Muscle of leg (tissue), 11 donors: ENCODE results near the gene TDRD15. TPM values are rescaled to one million over a fixed set of nuclear protein-coding genes. Genes with fewer than 3 reads are reported as not detected.
"Not testable (repeated sequence)": the region's sequence is repeated elsewhere in the genome, so short reads cannot be mapped to it uniquely, and the experiment has no call there.

ENCODE experiments used
- DNase-seq: peaks from one replicate; pipeline ENCODE4 v3.0.0; 2013
- H3K27ac ChIP-seq: one replicate; pipeline ENCODE4 v1.5.1; 2013; ENCODE audit warnings: mild to moderate bottlenecking, low read length, control low read depth
- H3K27me3 ChIP-seq: one replicate; pipeline ENCODE4 v1.6.1; 2013; ENCODE audit warnings: low read length; ENCODE audit not compliant: control insufficient read depth, insufficient read depth
- H3K36me3 ChIP-seq: one replicate; pipeline ENCODE4 v1.6.1; 2013; ENCODE audit warnings: low read length; ENCODE audit not compliant: control insufficient read depth, insufficient read depth
- H3K4me1 ChIP-seq: one replicate; pipeline ENCODE4 v1.6.1; 2013; ENCODE audit warnings: low read length; ENCODE audit not compliant: control insufficient read depth, insufficient read depth
- H3K4me3 ChIP-seq: one replicate; pipeline ENCODE4 v1.5.1; 2013; ENCODE audit warnings: low read length, control low read depth
- H3K9me3 ChIP-seq: replicated peaks from 2 replicates; pipeline ENCODE4 v1.6.1; 2013; ENCODE audit warnings: low read depth, low read length; ENCODE audit not compliant: control insufficient read depth
- WGBS: methylation state at CpG from one replicate; pipeline ENCODE4 v1.1.5; 2013; ENCODE audit warnings: missing lambda C conversion rate; ENCODE audit not compliant: insufficient coverage; 5-methylcytosine and 5-hydroxymethylcytosine counted together
- polyA plus RNA-seq, 8 donors: library from polyadenylated mRNA; unstranded; fragments of 120-200 nt; gene quantifications; one replicate each; pipeline versions ENCODE4 v1.2.1 to v1.2.3, GENCODE V29; 2013; ENCODE audit warnings: inconsistent platforms in 1 of 8, low replicate concordance in 1 of 8; ENCODE audit not compliant: insufficient read length in 8 of 8, insufficient read depth in 1 of 8
- total RNA-seq: library from RNA; stranded (reverse); fragments of 120-200 nt; gene quantifications from one replicate; pipeline ENCODE4 v1.2.4, GENCODE V29; 2013

Gene TDRD15
- total and polyA plus RNA-seq, 9 donors: 0.53 TPM; not detected in 8

DNA sequence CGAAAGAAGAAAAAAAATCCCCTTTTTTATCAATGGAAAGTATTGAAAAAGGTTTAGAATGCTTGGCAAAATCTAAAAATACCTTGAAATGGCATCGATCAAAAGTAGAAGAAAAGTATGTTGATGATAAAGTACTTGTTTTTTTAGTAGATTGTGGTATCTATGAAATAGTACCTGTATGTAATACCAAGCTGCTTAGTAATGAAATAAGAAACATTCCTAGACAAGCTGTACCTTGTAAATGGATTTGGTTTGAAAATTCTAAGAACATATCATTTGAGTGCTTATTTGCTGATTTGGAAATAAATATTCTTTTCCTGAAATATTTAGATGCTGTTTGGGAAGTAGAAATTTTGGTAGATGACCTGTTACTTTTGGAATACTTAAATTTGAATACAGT, 18.4 kb downstream of the TDRD15 start:
- H3K4me1 ChIP-seq: no peaks in the 10 kb centered on the region
- no CpG with 5 or more reads among the region's 2 CpGs for WGBS
- DNase-seq: no peak
- no peak overlapping the region for H3K4me3 ChIP-seq
- no peak overlapping the region for H3K27ac ChIP-seq
- no peaks in the 10 kb centered on the region for H3K9me3 ChIP-seq
- H3K27me3 ChIP-seq: no peaks in the 10 kb centered on the region
- H3K36me3 ChIP-seq: no peaks in the 10 kb centered on the region

DNA sequence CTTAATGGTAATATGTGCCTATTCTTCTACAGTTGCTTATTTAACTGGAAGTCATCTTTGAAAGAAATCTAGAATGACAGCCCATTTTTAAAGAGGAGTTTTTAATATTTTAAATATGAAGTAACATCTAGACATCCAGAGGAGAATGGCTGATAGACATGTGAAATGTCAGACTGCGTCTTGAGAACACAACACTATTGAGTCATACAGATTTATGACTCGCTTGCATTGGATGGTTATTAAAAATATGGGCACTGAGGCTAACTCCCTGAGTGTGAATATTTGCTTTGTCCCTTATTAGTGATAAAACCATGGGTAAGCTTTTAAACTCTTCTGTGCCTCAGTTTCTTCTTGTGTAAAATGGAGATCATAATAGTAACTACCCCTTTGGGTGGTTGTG, 22.9 kb downstream of the TDRD15 start:
- H3K27me3 ChIP-seq: no peaks in the 10 kb centered on the region
- DNase-seq: no peak
- no CpG with 5 or more reads among the region's 2 CpGs for WGBS
- H3K27ac ChIP-seq: no peak overlapping the region
- no peaks in the 10 kb centered on the region for H3K4me1 ChIP-seq
- H3K36me3 ChIP-seq: no peaks in the 10 kb centered on the region
- no peaks in the 10 kb centered on the region for H3K9me3 ChIP-seq
- no peak overlapping the region for H3K4me3 ChIP-seq

DNA sequence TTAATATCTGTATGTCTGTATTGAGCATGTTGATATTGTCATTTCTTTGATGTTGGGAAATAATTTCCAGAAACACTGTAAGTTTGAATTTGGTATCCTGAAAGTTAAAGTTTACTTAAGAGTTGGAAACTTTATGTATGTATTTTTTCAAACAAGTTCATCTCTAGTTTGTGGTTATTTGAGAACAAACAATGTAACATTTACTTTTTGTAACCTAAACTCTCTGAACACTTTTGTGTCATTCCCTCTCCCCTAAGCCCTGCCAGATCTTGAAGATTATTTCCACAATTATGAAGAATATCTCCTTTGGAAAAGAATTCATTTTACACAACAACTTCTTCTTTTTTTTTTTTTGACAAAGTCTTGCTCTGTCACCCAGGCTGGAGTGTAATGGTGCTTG, 24.9 kb downstream of the TDRD15 start:
- no peak overlapping the region for H3K4me3 ChIP-seq

DNA sequence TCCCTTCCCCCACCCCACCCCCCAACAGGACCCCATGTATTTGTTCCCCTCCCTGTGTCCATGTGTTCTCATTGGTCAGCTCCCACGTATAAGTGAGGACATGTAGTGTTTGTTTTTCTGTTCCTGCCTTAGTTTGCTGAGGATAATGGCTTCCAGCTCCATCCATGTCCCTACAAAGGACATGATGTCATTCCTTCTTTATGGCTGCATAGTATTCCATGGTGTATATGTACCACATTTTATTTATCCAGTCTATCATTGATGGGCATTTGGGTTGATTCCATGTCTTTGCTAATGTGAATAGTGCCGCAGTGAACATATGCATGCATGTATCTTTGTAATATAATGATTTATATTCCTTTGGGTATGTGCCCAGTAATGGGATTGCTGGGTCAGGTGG, 27.5 kb downstream of the TDRD15 start:
- H3K4me1 ChIP-seq, H3K9me3 ChIP-seq, DNase-seq, H3K27ac ChIP-seq, H3K4me3 ChIP-seq, H3K27me3 ChIP-seq, H3K36me3 ChIP-seq: not testable (repeated sequence)
- no CpG with 5 or more reads among the region's 2 CpGs for WGBS

More for the DNA sequence above, 24.9 kb downstream of the TDRD15 start:
- Histone ChIP-seq H3K27me3 (no peaks in the 10 kb centered on the region), H3K4me1 (no peaks in the 10 kb centered on the region), H3K36me3 (no peaks in the 10 kb centered on the region), H3K9me3 (no peaks in the 10 kb centered on the region), H3K27ac (no peak overlapping the region)
- DNase-seq: no peak

DNA sequence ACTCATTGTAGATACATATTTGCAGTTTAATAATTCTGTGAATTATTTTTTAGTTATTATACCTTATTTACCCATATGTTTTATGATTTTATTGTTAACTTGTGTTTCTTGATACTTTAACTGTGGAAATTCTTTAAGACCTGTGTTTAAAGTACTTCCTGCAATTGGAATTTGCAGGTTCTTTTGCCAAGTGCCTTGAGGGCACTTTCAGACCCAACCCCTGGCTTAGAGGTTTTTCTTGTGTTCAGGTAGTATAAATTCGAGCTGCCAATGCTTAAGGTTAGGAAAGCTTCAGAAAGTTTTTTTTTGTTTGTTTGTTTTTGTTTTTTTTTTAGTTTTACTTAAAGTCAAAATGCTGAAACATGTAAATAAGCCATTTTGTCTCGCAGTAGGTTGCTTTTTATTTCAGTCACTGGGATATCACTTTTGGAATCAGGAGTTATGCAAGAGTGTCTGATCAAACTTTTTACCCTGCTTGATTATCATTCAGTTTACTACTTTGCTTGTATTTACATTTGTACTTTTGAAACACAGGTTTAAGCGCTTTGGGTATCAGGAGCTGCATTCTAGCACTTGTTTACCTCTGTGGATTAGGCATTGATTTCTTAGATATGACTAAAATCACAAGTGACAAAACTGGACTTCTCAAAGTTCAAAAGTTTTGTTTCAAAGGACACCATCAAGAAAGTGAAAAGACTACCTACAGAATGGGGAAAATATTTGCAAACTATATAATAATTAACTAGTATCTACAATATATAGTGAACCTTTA, 31.8 kb downstream of the TDRD15 start:
- Histone ChIP-seq H3K27ac (no peak overlapping the region), H3K4me1 (no peaks in the 10 kb centered on the region), H3K36me3 (no peaks in the 10 kb centered on the region), H3K9me3 (no peaks in the 10 kb centered on the region), H3K4me3 (no peak overlapping the region), H3K27me3 (no peaks in the 10 kb centered on the region)
- no peak for DNase-seq
- no CpG with 5 or more reads among the region's 3 CpGs for WGBS

DNA sequence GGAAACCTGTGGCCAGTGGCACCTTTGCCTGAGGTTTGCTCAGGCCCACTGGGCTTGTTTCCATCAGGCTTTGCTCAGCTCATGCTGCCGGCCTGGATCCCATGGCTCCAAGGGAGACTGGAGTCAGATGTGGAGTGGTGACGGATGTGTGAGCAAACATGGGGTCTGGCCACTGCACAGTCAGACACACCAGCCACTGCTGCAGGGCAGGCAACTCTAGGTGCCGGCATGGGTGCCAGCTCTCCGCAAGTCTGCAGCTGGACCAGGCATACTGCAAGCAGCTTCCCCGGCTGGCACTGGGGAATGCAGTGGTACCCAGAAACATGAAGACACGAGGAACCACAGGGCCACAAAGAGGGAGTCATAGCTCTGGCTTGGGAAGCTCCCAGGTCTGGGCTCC, 37.4 kb downstream of the TDRD15 start:
- Histone ChIP-seq H3K27ac (no peak overlapping the region), H3K4me1 (no peaks in the 10 kb centered on the region), H3K4me3 (no peak overlapping the region), H3K9me3 (no peaks in the 10 kb centered on the region), H3K27me3 (no peaks in the 10 kb centered on the region), H3K36me3 (no peaks in the 10 kb centered on the region)
- 95% methylated on average over 6 of the region's 6 CpGs for WGBS
- DNase-seq: no peak

DNA sequence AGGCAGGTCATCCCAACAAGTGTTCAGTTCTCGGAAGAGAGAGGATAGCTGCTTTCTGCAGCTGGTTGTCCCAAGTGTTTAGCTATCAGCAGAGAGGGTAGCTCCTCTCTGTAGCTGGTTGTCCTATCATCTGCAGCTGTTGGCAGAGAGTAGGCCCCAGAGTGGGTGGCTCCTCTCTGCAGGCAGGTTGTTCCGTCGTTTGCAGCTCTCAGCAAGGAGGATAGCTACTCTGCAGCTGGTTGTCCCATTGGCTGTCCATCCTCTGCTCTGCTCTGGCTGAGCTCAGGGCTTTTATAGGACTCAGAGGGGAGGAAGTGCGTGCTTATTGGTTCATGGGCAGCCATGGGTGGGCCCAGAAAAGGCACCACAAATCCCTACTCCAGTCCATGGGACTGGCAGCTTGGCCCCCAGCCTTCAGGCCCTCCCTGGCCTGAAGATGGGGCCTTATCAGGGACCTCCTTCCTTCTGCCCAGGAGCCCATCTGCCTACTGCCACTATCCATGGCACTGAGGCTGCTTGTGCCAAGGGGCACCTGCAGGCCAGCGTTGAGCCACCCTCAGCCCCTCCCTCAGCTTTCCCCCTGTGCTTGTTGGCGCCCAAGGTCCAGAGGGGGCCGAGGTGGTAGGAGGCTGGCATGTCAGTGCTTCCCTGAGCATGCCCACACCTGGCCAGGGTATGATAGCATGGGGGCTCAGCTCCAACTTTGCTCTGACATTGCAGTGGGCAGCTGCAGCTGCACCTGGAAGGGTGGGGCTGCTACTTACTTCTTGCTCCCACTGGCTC, 38.3 kb downstream of the TDRD15 start:
- Histone ChIP-seq H3K9me3 (no peaks in the 10 kb centered on the region), H3K27me3 (no peaks in the 10 kb centered on the region), H3K4me3 (no peak overlapping the region), H3K27ac (no peak overlapping the region), H3K36me3 (no peaks in the 10 kb centered on the region), H3K4me1 (no peaks in the 10 kb centered on the region)
- DNase-seq: no peak
- WGBS: 60% methylated on average over 2 of the region's 7 CpGs

DNA sequence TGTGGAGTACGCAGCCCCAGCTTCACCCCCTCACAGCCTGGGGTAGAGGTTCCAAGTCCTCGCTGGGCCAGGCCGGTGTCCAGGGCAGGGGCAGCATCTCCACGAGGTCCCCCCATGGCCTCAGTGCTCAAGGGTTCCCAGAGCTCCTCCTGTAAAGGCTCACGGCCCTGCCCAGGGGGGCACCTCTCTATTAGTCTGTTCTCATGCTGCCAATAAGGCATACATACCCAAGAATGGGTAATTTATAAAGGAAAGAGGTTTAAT, 38.8 kb downstream of the TDRD15 start:
- Histone ChIP-seq H3K4me1 (no peaks in the 10 kb centered on the region), H3K36me3 (no peaks in the 10 kb centered on the region), H3K4me3 (no peak overlapping the region), H3K27ac (no peak overlapping the region), H3K27me3 (no peaks in the 10 kb centered on the region), H3K9me3 (no peaks in the 10 kb centered on the region)
- DNase-seq: no peak
- WGBS: 98% methylated on average over 4 of the region's 5 CpGs

DNA sequence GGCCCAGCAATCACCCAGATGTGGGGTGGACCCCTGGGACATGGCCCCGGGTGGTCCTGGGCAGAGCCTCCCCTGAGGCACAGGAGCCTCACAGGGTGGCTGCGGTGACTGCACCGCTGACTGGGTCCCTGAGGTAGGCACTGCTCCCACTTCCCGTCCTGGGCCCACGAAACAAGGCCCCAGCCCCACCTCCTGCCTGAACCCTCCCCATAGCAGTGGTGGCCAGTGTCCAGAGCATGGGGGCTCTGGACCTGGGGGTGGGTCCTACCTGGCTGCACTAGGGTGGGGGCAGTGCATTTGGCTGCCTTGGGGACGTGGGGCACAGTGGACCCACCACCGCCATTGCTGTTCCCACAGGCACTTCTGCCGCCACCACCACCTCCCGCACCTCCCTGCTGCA, 39.4 kb downstream of the TDRD15 start:
- Histone ChIP-seq H3K27ac (no peak overlapping the region), H3K4me3 (no peak overlapping the region), H3K36me3 (no peaks in the 10 kb centered on the region), H3K27me3 (no peaks in the 10 kb centered on the region), H3K9me3 (no peaks in the 10 kb centered on the region), H3K4me1 (no peaks in the 10 kb centered on the region)
- DNase-seq: no peak
- 95% methylated on average over 3 of the region's 9 CpGs for WGBS

DNA sequence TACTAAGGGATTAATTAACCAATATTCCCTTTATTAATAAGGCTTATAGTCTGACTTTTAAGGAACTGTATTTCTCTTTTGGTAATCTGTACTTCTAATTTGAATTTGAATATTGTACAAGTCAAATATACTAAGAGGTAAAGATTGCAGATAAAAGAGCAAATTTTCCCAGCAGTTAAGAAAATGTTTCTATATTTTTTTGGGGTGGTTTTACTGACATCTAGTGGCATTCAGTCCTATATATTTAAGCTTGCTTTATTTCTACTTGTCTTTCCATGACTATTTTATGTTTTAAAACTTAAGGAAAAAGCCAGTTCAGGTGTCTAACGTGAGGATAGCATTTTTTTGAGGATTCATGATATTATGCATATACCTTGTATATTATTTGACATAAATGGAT, 41.6 kb downstream of the TDRD15 start:
- Histone ChIP-seq H3K4me1 (no peaks in the 10 kb centered on the region), H3K27ac (no peak overlapping the region), H3K4me3 (no peak overlapping the region), H3K9me3 (no peaks in the 10 kb centered on the region), H3K27me3 (no peaks in the 10 kb centered on the region), H3K36me3 (no peaks in the 10 kb centered on the region)
- WGBS: no CpG with 5 or more reads among the region's 1 CpG
- DNase-seq: peak; percentile 8
